Measurements from ENCODE around the gene SLC1A5. TPM values are rescaled to one million over a fixed set of nuclear protein-coding genes. Genes with fewer than 3 reads are reported as not detected.
"Not testable (repeated sequence)": the region's sequence is repeated elsewhere in the genome, so short reads cannot be mapped to it uniquely, and the experiment has no call there.

The SLC1A5 gene
- polyA plus RNA-seq, 2 of the 4 experiments (the other 2 are of a cell fraction) = 184 to 302 TPM

- POLR2A ChIA-PET = not testable (repeated sequence)
- peaks cover 21% of the 10 kb centered on the region; the same call in 2 of the 3 replicates for H3K4me1 ChIP-seq
Measured at GRCh38 chr19:46768746-46769145, 19.6 kb downstream of the SLC1A5 start.

GRCh38 chr19:46766569-46767317 lies 21.7 kb downstream of the SLC1A5 start:
- ATAC-seq = peak; percentile 79 to 84
- ChIA-PET CTCF (interaction anchor here (0.7 to 28.2 kb wide), 24 partner anchors 10 to 360 kb away, joined by 3 to 1222 read pairs (median 5); partner anchors contain the start of genes AP2S1, GNG8 and SLC1A5), POLR2A (interaction anchor here (0.6 to 1.2 kb wide), 2 partner anchors 21 to 22 kb away, joined by 3 to 6 read pairs; partner anchors contain the start of gene SLC1A5)
- FAIRE-seq = no peak
- no peaks in the 10 kb centered on the region for H3K9me3 ChIP-seq
- peaks cover 21% of the 10 kb centered on the region; the same call in 2 of the 3 replicates for H3K4me1 ChIP-seq
- WGBS (ENCODE audit: missing lambda C conversion rate) = 47% methylated on average over 18 of the region's 18 CpGs
- DNase-seq (ENCODE audit: low read depth in 1 of 2, low spot score in 1 of 2) = peak in 1 of 2 experiments; percentile 75
- H3K4me2 ChIP-seq = no peak overlapping the region
- H3K4me3 ChIP-seq = no peak overlapping the region
- H3K27ac ChIP-seq = no peak overlapping the region
- TF ChIP-seq RAD21 (conservative IDR thresholded peaks at IDR 0.05 in 1 of 2, IDR thresholded peaks at IDR 0.05 in 1 of 2) (peak; percentile 38 to 59; a peak in 4 of 5 replicates), TP53 (CRISPR knock-in tag; IDR thresholded peaks at IDR 0.05) (no peak), SMC3 (IDR thresholded peaks at IDR 0.05) (peak; percentile 50), MAX (IDR thresholded peaks at IDR 0.05) (0 out of 2 replicates have a peak, but pooled peaks have one; percentile 19), FOSL2 (IDR thresholded peaks at IDR 0.05) (no peak), FOSL2 (CRISPR knock-in tag; IDR thresholded peaks at IDR 0.05) (no peak), CTCF (IDR thresholded peaks at IDR 0.05) (peak; percentile 87), TFCP2L1 (CRISPR knock-in tag; IDR thresholded peaks at IDR 0.05) (0 out of 2 replicates have a peak, but pooled peaks have one; percentile 25), JUN (IDR thresholded peaks at IDR 0.05) (0 out of 5 replicates have a peak, but pooled peaks of 1 of the 2 experiments have one; percentile 27), HOXB5 (CRISPR knock-in tag; IDR thresholded peaks at IDR 0.05) (no peak)

More at GRCh38 chr19:46768746-46769145, 19.6 kb downstream of the SLC1A5 start:
- H3K9me3 ChIP-seq; H3K27ac ChIP-seq; H3K4me3 ChIP-seq; DNase-seq (ENCODE audit: low read depth in 1 of 2, low spot score in 1 of 2); FAIRE-seq; ATAC-seq; H3K4me2 ChIP-seq: not testable (repeated sequence)
- CTCF ChIA-PET = interaction anchor here (0.5 to 28.2 kb wide), 7 partner anchors 12 to 1120 kb away, joined by 3 to 1222 read pairs (median 11); partner anchors contain the start of genes AP2S1 and SLC1A5
- 31% methylated on average over 4 of the region's 4 CpGs for WGBS (ENCODE audit: missing lambda C conversion rate)

DNA sequence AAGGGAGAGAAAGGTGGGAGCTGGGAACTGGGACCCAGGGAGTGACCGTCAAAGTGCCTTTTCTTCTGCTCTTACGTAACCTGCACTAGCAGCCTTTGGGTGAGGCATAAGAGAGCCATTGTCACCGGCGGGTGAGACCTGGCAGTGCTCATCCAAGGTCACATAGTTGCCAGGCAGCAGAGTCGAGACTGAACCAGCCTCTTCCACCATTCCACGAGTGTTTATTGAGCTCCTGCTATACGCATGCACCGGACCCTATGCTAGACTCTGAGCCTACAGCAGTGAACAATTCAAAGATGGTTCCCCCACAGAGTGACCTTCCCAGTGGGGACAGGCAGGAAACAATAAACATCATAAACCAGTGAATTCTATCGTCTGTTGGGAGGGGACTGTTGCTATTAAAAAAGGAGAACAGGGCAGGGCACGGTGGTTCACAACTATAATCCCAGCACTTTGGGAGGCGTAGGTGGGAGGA lies 23.5 kb downstream of the SLC1A5 start:
- POLR2A ChIA-PET = interaction anchor here (0.7 to 1.7 kb wide), 2 partner anchors 23 to 65 kb away, joined by 3 to 10 read pairs; partner anchors contain the start of gene SLC1A5
- ATAC-seq = no peak; a peak in 1 of 6 replicates
- TF ChIP-seq POLR2A (IDR thresholded peaks at IDR 0.05; ENCODE audit: low read length) (no peak), USF2 (IDR thresholded peaks at IDR 0.05) (no peak), CHD2 (IDR thresholded peaks at IDR 0.05; ENCODE audit: low read length, partially characterized antibody) (no peak), CEBPB (IDR thresholded peaks at IDR 0.05) (0 out of 4 replicates have a peak, but pooled peaks of 1 of the 2 experiments have one; percentile 17)
- TF ChIP-seq, protein P1, sequence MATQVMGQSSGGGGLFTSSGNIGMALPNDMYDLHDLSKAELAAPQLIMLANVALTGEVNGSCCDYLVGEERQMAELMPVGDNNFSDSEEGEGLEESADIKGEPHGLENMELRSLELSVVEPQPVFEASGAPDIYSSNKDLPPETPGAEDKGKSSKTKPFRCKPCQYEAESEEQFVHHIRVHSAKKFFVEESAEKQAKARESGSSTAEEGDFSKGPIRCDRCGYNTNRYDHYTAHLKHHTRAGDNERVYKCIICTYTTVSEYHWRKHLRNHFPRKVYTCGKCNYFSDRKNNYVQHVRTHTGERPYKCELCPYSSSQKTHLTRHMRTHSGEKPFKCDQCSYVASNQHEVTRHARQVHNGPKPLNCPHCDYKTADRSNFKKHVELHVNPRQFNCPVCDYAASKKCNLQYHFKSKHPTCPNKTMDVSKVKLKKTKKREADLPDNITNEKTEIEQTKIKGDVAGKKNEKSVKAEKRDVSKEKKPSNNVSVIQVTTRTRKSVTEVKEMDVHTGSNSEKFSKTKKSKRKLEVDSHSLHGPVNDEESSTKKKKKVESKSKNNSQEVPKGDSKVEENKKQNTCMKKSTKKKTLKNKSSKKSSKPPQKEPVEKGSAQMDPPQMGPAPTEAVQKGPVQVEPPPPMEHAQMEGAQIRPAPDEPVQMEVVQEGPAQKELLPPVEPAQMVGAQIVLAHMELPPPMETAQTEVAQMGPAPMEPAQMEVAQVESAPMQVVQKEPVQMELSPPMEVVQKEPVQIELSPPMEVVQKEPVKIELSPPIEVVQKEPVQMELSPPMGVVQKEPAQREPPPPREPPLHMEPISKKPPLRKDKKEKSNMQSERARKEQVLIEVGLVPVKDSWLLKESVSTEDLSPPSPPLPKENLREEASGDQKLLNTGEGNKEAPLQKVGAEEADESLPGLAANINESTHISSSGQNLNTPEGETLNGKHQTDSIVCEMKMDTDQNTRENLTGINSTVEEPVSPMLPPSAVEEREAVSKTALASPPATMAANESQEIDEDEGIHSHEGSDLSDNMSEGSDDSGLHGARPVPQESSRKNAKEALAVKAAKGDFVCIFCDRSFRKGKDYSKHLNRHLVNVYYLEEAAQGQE (IDR thresholded peaks at IDR 0.05) = no peak
- H3K9me3 ChIP-seq = no peaks in the 10 kb centered on the region
- WGBS (ENCODE audit: missing lambda C conversion rate) = 61% methylated on average over 11 of the region's 11 CpGs
- H3K4me1 ChIP-seq = peaks cover 21% of the 10 kb centered on the region
- no peak overlapping the region for H3K4me3 ChIP-seq
- H3K4me2 ChIP-seq = no peak overlapping the region
- CTCF ChIA-PET = interaction anchor here (0.7 to 28.2 kb wide), 8 partner anchors 12 to 248 kb away, joined by 3 to 1222 read pairs (median 22); partner anchors contain the start of genes AP2S1 and SLC1A5
- FAIRE-seq = no peak
- no peak for DNase-seq (ENCODE audit: low read depth in 1 of 2, low spot score in 1 of 2)
- peak overlapping the region in 1 of 2 experiments; percentile 25; a peak in 2 of 6 replicates for H3K27ac ChIP-seq

Measured in A549 (cell line).